Measurements from ENCODE around the gene IGF2.

The IGF2 gene

DNA sequence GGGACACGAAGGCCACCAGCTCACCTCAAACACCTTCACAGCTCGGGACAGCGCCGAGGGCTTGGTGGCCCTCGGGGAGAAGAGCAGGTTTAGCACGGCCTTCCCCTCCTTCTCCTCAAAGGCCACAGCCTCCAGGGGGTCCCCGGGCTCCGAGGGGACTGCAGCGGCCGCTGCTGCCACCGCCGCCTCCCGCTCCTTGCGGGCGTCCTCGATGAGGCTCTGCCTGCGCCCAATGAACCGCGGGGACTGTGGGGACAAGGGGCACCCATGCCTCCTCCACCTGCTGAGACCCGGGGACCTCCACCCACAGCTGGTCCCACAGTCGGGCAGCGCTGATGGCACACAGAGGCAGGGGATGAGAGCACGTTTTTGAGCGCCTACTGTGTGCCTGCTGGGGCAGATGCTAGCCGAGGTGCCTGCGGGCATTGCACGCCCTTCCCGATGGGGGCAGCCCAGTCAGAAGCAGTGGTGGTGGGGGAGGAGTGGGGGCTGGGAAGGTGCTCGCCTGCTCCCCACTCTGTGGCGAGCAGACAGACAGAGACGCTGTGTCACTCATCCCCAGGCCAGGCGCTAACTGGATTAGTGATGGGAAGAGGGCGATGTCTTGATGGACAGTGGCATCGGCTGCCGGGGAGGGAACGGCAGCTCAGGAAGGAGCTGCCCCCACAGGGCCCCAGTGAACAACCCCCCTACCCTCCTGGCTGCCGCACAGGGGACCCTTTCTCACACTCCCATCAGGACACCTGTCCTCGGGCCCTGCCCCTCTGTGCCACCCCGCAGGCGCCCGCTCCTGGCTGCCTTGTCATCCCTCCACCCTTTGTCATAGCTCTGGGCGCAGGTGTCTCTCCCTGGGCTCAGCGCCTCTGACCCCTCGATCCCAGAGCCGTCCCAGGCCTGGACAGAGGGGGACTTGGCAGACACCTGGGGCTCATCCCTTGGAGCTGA is 30.7 kb upstream of the IGF2 start:
- DNase-seq, result no peak

DNA sequence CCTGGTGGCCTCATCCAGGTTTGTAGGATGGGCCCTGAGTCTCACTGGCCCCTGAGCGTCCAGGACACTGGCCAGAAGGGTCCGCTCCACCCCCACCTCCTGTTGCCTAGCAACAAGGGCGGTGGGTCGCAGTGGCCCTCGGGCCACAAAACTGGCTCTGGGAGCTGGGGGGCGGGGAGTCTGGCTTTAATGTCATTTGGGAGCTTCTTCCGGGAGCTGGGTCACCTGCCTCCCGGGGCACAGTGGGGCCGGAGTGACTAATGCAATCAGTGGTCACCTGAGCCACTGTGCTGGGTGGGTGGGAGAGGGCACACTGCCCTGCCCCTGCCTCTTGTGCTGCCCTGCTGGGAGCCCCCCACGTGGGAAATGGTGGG is 29.8 kb upstream of the IGF2 start:
- no peak for DNase-seq

- no peak for DNase-seq
Observed at GRCh38 chr11:2168286-2169004, 29.3 kb upstream of the IGF2 start.

- DNase-seq, result no peak
Observed at GRCh38 chr11:2167141-2168045, 28.2 kb upstream of the IGF2 start.

- no peak for DNase-seq
Observed at GRCh38 chr11:2166091-2166851, 27.1 kb upstream of the IGF2 start.

- no peak for DNase-seq
Observed at GRCh38 chr11:2165571-2165970, 26.4 kb upstream of the IGF2 start.

DNA sequence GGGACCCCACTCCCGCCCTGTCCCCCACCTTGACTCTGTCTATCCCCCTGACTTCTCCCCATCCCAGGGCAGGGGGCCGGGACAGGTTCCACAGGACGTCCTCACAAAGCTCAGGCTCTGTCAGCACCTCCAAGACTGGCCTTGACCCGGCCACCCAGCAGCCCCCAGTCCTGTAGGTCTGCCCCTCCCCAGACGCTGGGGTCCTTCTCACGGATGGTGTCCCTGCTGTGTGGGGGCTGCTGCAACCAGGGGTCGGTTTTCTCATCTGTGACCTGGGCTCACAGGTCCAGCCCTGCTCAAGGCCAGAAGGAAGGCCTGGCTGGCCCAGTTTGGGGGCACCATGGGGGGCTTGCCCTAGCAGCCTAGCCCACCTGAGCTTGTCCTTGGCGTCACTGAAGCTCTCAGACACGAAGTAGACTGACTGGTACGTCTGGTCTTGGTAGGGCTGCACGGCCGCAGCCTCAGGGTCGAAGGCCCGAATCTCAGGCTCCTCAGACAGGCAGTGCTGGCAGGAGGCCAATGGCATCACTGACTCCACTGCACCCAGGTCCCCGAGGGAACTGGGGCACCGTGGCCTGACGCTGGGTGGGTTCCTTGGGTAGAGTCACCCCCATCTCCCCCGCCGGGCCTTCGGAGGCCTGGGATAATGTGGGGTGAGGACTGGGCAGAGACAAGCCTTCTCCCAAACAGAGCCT is 25.8 kb upstream of the IGF2 start:
- DNase-seq, result no peak

DNA sequence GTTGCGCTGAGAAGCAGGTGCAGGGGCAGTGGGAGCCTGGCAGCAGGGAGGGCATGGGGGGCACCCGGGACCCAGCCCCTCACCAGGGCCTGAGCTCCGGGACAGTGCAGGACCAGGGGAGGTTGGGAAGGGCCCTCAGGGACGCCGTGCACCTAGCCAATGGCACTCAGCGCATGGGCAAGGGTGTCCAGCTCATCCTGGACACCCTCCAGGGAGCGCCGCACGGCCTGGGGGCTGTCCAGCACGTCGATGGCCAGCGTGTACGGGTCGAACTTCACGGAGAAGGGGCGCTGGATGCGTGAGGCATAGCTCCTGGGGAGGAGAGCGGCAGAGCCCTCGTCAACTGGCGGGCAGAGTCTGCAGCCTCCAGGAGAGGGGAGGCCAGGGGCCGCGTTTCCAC is 24.9 kb upstream of the IGF2 start:
- DNase-seq, result no peak

GRCh38 chr11:2163428-2163978 is 24.3 kb upstream of the IGF2 start:
- DNase-seq, result no peak

DNA sequence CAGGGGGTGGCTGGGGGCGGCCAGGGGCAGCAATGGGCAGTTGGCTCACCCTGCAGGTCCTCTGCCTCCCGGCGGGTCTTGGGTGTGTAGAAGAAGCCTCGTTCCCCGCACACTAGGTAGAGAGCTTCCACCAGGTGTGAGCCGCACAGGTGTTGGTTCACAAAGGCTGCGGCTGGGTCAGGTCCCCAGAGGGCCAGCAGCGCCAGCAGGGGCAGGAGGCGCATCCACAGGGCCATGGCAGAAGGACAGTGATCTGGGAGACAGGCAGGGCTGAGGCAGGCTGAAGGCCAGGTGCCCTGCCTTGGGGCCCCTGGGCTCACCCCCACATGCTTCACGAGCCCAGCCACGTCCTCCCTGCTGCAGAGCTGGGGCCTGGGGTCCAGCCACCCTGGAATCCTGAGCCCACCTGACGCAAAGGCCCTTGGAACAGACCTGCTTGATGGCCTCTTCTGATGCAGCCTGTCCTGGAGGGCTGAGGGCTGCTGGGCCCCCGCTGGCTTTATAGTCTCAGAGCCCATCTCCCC is 21.6 kb upstream of the IGF2 start, which contains the start of gene INS:
Gene INS, minus strand, starts transcription at position 474 of the 524 bp plus-strand sequence. Its CDS starts 238 bp downstream, at position 236.
- DNase-seq, result no peak

GRCh38 chr11:2159536-2160413 is 20.6 kb upstream of the IGF2 start:
- DNase-seq, result no peak

DNA sequence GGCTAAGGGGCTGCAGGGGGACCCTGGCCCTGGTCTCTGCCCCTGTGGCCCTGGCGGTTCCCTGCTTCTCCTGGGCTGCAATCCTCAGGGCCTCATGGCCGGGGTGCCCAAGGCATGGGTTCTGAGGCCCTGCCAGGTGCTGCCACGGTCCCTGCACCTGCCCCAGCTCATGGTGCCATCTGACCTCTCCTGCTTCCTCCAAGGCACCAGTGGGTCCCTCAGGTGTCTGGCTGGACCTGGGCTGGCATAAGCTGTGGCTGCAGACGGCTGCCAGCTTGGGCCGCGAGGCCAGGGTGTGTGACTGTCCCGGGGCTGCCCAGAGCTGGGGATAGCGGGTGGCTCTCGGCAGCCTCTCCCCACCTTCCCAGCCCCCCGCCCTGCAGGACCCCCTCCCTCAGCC is 19.8 kb upstream of the IGF2 start:
- no peak for DNase-seq

- no peak for DNase-seq
Observed at GRCh38 chr11:2158296-2158737, 19.1 kb upstream of the IGF2 start.

- no peak for DNase-seq
Observed at GRCh38 chr11:2157294-2158040, 18.3 kb upstream of the IGF2 start.

DNA sequence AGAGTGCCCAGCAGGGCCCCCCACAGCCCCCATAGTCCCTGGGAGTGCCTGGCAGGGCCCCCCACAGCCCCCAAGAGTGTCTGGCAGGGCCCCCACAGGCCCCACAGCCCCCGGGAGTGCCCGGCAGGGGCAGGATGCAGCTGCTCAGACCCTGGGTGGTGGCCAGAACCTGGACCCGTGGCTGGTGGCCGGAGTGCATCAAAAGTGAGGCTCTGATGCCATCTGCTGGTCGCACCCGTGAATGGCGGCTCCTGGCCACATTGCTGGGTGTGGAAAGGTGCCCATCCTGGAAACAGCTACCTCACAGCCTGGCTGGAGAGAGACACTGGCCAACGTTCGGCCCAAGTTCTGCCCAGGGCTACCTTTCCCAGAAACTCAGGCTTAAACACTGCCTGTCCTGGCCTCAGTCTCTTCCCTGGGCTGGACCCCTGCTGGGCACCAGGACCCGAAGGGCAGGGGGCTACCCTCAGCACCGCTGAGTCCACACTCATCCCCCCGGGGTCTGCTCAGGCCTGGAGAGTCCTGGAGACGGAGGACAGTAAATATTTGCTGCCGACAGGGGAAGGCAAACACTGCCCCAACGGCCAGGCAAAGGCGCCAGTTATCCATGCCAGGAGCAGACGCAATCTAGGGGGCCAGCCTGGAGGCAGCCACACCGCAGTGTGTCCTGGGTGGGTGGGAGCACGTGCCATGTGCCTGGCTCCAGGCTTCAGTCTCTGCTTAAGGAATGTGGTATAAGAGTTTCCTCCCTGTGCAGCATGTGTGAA is 17.4 kb upstream of the IGF2 start:
- DNase-seq, result peak; percentile 27 to 49

- DNase-seq, result no peak
Observed at GRCh38 chr11:2155511-2155910, 16.3 kb upstream of the IGF2 start.

DNA sequence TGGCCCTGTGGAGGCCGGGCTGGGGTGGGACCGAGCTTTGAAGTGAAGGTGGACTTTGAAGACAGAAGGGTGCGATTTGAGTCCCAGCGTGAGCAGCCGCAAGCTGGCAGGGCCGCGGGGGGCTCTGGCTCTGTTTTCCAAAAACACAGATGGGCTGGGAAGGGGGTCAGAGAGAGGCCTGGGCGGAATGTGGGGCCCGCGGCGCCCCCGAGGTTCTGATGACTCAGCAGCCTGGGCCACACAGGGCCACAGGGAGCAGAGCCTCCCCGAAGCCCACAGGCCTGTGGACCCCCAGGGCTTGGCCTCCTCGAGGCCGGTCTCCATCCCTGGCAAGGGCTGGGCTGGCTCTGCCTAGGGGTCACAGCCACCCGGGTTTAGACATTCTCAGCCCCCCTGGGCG is 15.7 kb upstream of the IGF2 start:
- no peak for DNase-seq

- no peak for DNase-seq
Observed at GRCh38 chr11:2154195-2154585, 15.0 kb upstream of the IGF2 start.

All from AML-193 (cell line).